Measurements from ENCODE around the gene SLC9B1. TPM values are rescaled to one million over a fixed set of nuclear protein-coding genes. Genes with fewer than 3 reads are reported as not detected.

The SLC9B1 gene
- total RNA-seq, 4 donors from 2014 or later: 1.5 to 4.2 (median 2.4) TPM

DNA sequence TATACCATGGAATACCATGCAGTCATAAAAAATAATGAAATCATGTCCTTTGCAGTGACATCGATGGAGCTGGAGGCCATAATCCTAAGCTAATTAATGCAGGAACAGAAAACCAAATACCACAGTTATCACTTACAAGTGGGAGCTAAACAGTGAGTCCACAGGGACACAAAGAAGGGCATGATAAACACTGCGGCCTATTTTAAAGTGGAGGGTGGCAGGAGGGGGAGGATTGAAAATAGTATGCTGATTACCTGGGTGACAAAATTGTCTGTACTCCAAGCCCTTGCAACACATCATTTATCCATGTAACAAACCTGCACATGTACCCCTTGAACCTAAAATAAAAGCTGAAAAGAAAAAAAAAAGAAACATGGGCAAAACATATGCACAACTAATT is 16.7 kb upstream of the SLC9B1 start:
- no peaks in the 10 kb centered on the region for H3K4me1 ChIP-seq
- WGBS, 2 donors: 93 to 100% methylated on average over 2 of the region's 2 CpGs
- H3K27me3 ChIP-seq: no peaks in the 10 kb centered on the region
- DNase-seq (ENCODE audit: low spot score in 2 of 2): no peak
- TF ChIP-seq EP300 (IDR thresholded peaks at IDR 0.05) (no peak), POLR2A (IDR thresholded peaks at IDR 0.05) (no peak)
- TF ChIP-seq, protein P1, sequence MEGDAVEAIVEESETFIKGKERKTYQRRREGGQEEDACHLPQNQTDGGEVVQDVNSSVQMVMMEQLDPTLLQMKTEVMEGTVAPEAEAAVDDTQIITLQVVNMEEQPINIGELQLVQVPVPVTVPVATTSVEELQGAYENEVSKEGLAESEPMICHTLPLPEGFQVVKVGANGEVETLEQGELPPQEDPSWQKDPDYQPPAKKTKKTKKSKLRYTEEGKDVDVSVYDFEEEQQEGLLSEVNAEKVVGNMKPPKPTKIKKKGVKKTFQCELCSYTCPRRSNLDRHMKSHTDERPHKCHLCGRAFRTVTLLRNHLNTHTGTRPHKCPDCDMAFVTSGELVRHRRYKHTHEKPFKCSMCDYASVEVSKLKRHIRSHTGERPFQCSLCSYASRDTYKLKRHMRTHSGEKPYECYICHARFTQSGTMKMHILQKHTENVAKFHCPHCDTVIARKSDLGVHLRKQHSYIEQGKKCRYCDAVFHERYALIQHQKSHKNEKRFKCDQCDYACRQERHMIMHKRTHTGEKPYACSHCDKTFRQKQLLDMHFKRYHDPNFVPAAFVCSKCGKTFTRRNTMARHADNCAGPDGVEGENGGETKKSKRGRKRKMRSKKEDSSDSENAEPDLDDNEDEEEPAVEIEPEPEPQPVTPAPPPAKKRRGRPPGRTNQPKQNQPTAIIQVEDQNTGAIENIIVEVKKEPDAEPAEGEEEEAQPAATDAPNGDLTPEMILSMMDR (IDR thresholded peaks at IDR 0.05): no peak
- H3K4me3 ChIP-seq: no peak overlapping the region
- H3K27ac ChIP-seq: no peak overlapping the region
- peaks cover 0 to 29% (median 0%) of the 10 kb centered on the region in 3 donors for H3K36me3 ChIP-seq
- H3K9me3 ChIP-seq: peaks cover 0 to 9% (median 0%) of the 10 kb centered on the region in 4 donors

DNA sequence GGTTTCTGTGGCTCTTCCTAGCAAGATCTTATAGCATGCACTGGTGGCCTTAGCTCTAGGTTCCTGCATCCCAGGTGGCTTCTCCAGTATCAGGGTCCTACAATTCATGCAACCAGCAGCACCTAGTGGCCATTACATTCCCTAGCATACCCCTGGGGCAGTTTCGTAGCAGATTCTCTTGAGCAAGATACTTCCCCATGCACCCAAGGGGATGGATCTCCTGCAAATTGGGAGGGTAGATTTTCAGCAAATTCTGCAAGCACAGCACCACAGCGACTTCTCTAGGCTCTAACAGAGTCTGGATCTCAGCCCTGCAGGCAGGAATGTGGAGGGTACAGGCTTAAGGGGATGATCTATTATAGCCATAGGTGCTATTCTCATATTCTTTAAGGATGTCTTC is 13.1 kb upstream of the SLC9B1 start:
- Histone ChIP-seq H3K27me3 (no peaks in the 10 kb centered on the region), H3K4me3 (no peak overlapping the region), H3K9me3 (peaks cover 0 to 9% (median 0%) of the 10 kb centered on the region in 4 donors), H3K27ac (no peak overlapping the region), H3K4me1 (no peaks in the 10 kb centered on the region), H3K36me3 (peaks cover 0 to 40% (median 0%) of the 10 kb centered on the region in 3 donors)
- TF ChIP-seq EP300 (IDR thresholded peaks at IDR 0.05): no peak
- TF ChIP-seq, protein P1 (IDR thresholded peaks at IDR 0.05): no peak
- no peak for TF ChIP-seq POLR2A (IDR thresholded peaks at IDR 0.05)
- DNase-seq (ENCODE audit: low spot score in 2 of 2): no peak
- 70 to 75% methylated on average over 2 of the region's 2 CpGs for WGBS, 2 donors

DNA sequence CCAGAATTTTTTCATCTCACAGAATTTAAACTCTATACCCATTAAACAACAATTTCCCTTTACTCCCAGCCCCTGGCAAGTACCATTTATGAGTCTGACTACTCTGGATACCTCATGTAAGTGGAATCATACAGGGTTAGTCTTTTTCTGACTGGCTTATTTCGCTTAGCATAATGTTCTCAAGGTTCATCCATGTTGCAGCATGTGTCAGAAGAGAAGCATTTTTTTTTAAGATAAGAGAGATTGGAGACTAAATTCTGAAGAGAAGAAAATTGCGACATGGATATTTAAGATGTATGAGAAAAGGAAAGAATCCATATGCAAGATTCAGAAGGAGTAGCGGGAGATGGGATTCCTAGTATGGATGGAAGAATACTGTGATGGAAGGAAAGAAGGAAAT is 11.3 kb upstream of the SLC9B1 start:
- Histone ChIP-seq H3K4me1 (no peaks in the 10 kb centered on the region), H3K36me3 (peaks cover 0 to 42% (median 0%) of the 10 kb centered on the region in 3 donors), H3K27me3 (no peaks in the 10 kb centered on the region), H3K4me3 (no peak overlapping the region), H3K9me3 (peaks cover 0 to 9% (median 0%) of the 10 kb centered on the region in 4 donors), H3K27ac (no peak overlapping the region)
- no peak for TF ChIP-seq EP300 (IDR thresholded peaks at IDR 0.05)
- TF ChIP-seq POLR2A (IDR thresholded peaks at IDR 0.05): no peak
- TF ChIP-seq, protein P1 (IDR thresholded peaks at IDR 0.05): no peak
- WGBS, 2 donors: 93% methylated on average over 3 of the region's 3 CpGs
- no peak for DNase-seq (ENCODE audit: low spot score in 2 of 2)

DNA sequence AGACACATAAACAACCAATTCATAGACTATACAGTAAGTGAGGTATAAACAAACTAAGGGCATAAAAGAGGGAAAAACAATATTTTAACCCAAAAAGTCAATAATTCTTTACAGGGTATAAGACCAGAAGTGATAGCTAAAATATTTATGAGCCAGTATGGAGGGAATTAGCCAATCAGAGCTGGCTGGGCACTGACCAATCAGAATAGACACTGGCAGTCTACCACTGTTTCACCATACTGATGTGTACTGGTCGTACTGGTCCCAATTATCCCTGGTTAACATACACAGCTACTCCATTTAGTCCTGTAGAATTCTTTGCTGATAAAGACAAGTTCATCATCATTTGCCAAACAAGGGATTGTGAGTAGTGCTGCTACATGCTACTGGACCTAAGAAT is 9.8 kb upstream of the SLC9B1 start:
- H3K27ac ChIP-seq: no peak overlapping the region
- H3K4me1 ChIP-seq: no peaks in the 10 kb centered on the region
- no peak overlapping the region for H3K4me3 ChIP-seq
- H3K27me3 ChIP-seq: no peaks in the 10 kb centered on the region
- TF ChIP-seq EP300 (IDR thresholded peaks at IDR 0.05): no peak
- TF ChIP-seq, protein P1 (IDR thresholded peaks at IDR 0.05): no peak
- no peak for TF ChIP-seq POLR2A (IDR thresholded peaks at IDR 0.05)
- 88 to 100% methylated on average over 1 of the region's 1 CpG for WGBS, 2 donors
- peaks cover 0 to 9% (median 0%) of the 10 kb centered on the region in 4 donors for H3K9me3 ChIP-seq
- H3K36me3 ChIP-seq: peaks cover 0 to 31% (median 0%) of the 10 kb centered on the region in 3 donors
- DNase-seq (ENCODE audit: low spot score in 2 of 2): no peak

DNA sequence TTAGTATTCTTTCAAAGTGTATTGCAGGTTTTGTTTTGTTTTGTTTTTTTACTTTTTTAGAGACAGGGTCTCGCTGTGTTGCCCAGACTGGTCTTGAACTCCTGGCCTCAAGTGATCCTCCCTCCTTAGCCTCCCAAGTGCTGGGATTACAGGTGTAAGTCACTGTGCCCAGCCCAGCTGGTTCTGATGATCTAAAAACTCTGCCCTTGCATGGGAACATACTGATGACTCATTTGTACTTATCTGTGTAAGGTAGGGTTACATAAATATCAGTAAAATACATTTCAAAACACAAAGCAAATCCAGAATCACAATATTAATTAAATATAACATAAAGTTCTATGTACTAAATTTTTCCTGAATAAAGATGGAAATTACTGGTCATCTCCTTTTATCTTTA is 7.4 kb upstream of the SLC9B1 start:
- no peak overlapping the region for H3K27ac ChIP-seq
- no peaks in the 10 kb centered on the region for H3K9me3 ChIP-seq
- H3K36me3 ChIP-seq: peaks cover 0 to 25% (median 0%) of the 10 kb centered on the region in 3 donors
- TF ChIP-seq POLR2A (IDR thresholded peaks at IDR 0.05) (no peak), EP300 (IDR thresholded peaks at IDR 0.05) (no peak)
- TF ChIP-seq, protein P1 (IDR thresholded peaks at IDR 0.05): no peak
- no peak overlapping the region for H3K4me3 ChIP-seq
- WGBS, 2 donors: 97 to 100% methylated on average over 1 of the region's 1 CpG
- no peaks in the 10 kb centered on the region for H3K4me1 ChIP-seq
- DNase-seq (ENCODE audit: low spot score in 2 of 2): no peak
- H3K27me3 ChIP-seq: no peaks in the 10 kb centered on the region
